Adrenal gland (tissue), 5 donors: ENCODE data around the gene MAP3K6.

Experiments used
- POLR2A ChIP-seq, 2 donors: fragments of 450-650 bp; IDR thresholded peaks; one replicate each; pipeline ENCODE4 v1.6.1; 2017; ENCODE audit warnings: antibody characterized with exemption in 2 of 2, mild to moderate bottlenecking in 2 of 2, moderate library complexity in 1 of 2
- TF ChIP-seq, protein P1 (sequence below), 6 experiments: fragments of 450-650 bp in 4 of 6; fragments of 200-600 bp in 2 of 6; sonication (generic) in 1 of 6; IDR thresholded peaks; 1 replicate in 5 of 6; 2 replicates in 1 of 6; pipeline versions ENCODE4 v1.5.1 to v1.8.0; 2016 to 2021; ENCODE audit warnings: antibody characterized with exemption in 6 of 6, mild to moderate bottlenecking in 2 of 6, moderate library complexity in 1 of 6
- donor health status: DM: no; HTN: no; CAD: no.

- TF ChIP-seq, protein P1, sequence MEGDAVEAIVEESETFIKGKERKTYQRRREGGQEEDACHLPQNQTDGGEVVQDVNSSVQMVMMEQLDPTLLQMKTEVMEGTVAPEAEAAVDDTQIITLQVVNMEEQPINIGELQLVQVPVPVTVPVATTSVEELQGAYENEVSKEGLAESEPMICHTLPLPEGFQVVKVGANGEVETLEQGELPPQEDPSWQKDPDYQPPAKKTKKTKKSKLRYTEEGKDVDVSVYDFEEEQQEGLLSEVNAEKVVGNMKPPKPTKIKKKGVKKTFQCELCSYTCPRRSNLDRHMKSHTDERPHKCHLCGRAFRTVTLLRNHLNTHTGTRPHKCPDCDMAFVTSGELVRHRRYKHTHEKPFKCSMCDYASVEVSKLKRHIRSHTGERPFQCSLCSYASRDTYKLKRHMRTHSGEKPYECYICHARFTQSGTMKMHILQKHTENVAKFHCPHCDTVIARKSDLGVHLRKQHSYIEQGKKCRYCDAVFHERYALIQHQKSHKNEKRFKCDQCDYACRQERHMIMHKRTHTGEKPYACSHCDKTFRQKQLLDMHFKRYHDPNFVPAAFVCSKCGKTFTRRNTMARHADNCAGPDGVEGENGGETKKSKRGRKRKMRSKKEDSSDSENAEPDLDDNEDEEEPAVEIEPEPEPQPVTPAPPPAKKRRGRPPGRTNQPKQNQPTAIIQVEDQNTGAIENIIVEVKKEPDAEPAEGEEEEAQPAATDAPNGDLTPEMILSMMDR (IDR thresholded peaks at IDR 0.05) = no peak
- TF ChIP-seq POLR2A (IDR thresholded peaks at IDR 0.05) = no peak
These were observed 43.9 kb upstream of the MAP3K6 start for GRCh38 chr1:27410709-27411108.
